OCI-LY1 (cell line): ENCODE results near the gene AMBRA1.

Experiments used
- EZH2 ChIP-seq: fragments of 200-600 bp; sonication (generic), shearing (Covaris generic); IDR thresholded peaks from 2 replicates; pipeline ENCODE4 v1.8.0; 2017; ENCODE audit warnings: borderline replicate concordance, mixed run types, mild to moderate bottlenecking, antibody characterized with exemption, low read length, moderate library complexity, mixed read lengths
- TF ChIP-seq, protein P1 (sequence below): fragments of 200-600 bp; sonication (generic), shearing (Covaris generic); IDR thresholded peaks from 2 replicates; pipeline ENCODE4 v1.5.1; 2017; ENCODE audit warnings: mild to moderate bottlenecking, antibody characterized with exemption, low read length, moderate library complexity, mixed read lengths

- TF ChIP-seq, protein P1, sequence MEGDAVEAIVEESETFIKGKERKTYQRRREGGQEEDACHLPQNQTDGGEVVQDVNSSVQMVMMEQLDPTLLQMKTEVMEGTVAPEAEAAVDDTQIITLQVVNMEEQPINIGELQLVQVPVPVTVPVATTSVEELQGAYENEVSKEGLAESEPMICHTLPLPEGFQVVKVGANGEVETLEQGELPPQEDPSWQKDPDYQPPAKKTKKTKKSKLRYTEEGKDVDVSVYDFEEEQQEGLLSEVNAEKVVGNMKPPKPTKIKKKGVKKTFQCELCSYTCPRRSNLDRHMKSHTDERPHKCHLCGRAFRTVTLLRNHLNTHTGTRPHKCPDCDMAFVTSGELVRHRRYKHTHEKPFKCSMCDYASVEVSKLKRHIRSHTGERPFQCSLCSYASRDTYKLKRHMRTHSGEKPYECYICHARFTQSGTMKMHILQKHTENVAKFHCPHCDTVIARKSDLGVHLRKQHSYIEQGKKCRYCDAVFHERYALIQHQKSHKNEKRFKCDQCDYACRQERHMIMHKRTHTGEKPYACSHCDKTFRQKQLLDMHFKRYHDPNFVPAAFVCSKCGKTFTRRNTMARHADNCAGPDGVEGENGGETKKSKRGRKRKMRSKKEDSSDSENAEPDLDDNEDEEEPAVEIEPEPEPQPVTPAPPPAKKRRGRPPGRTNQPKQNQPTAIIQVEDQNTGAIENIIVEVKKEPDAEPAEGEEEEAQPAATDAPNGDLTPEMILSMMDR: no peak
- TF ChIP-seq EZH2: no peak
Observed at GRCh38 chr11:46511342-46511741, 82.5 kb downstream of the AMBRA1 start.
